Activated CD8-positive, alpha-beta memory T cell treated with anti-CD3 and anti-CD28 coated beads, Interleukin-2, amount 50 U/mL, for 24 hours (primary cell): ENCODE results near the gene IDH2.

ENCODE experiments used
- DNase-seq: peaks from one replicate; pipeline ENCODE4 v3.0.0-alpha.2; 2020; ENCODE audit errors: extremely low read depth

The IDH2 gene

GRCh38 chr15:90043530-90044010 lies 58.7 kb downstream of the IDH2 start:
- DNase-seq: no peak

- DNase-seq: no peak
Observed at GRCh38 chr15:90042766-90043529, 59.3 kb downstream of the IDH2 start.

GRCh38 chr15:90042356-90042755 lies 59.9 kb downstream of the IDH2 start:
- DNase-seq: no peak

- DNase-seq: no peak
Observed at GRCh38 chr15:90040618-90041017, 61.6 kb downstream of the IDH2 start.

- no peak for DNase-seq
Observed at GRCh38 chr15:90039996-90040395, 62.3 kb downstream of the IDH2 start.

- DNase-seq: no peak
Observed at GRCh38 chr15:90038632-90039095, 63.6 kb downstream of the IDH2 start.

GRCh38 chr15:90037961-90038631 lies 64.2 kb downstream of the IDH2 start:
- DNase-seq: peak; percentile 39

- no peak for DNase-seq
Observed at GRCh38 chr15:90037511-90037860, 64.8 kb downstream of the IDH2 start.

- no peak for DNase-seq
Observed at GRCh38 chr15:90036806-90037510, 65.3 kb downstream of the IDH2 start.

- no peak for DNase-seq
Observed at GRCh38 chr15:90036343-90036742, 65.9 kb downstream of the IDH2 start.

GRCh38 chr15:90035840-90036230 lies 66.4 kb downstream of the IDH2 start:
- DNase-seq: no peak

- DNase-seq: no peak
Observed at GRCh38 chr15:90035095-90035839, 67.0 kb downstream of the IDH2 start.

GRCh38 chr15:90033448-90033847 lies 68.8 kb downstream of the IDH2 start:
- DNase-seq: no peak
